GM18951 (cell line): ENCODE results near the gene SHD.
"Not testable (repeated sequence)": the region's sequence is repeated elsewhere in the genome, so short reads cannot be mapped to it uniquely, and the experiment has no call there.

Experiments used
- POLR2A ChIP-seq: IDR thresholded peaks from 4 replicates; pipeline ENCODE4 v1.6.1; 2011; ENCODE audit warnings: mild to moderate bottlenecking; ENCODE audit not compliant: insufficient read length, insufficient read depth; ENCODE audit errors: extremely low read depth
- in situ Hi-C: fragments of 300-500 bp; cut with MboI; formaldehyde crosslinking; loops from one replicate; pipeline ENCODE4 v1.12.0; 2022; ENCODE audit warnings: low sequenced_read_pairs, mixed read lengths, inconsistent platforms; ENCODE audit not compliant: unreplicated experiment

SHD gene

DNA sequence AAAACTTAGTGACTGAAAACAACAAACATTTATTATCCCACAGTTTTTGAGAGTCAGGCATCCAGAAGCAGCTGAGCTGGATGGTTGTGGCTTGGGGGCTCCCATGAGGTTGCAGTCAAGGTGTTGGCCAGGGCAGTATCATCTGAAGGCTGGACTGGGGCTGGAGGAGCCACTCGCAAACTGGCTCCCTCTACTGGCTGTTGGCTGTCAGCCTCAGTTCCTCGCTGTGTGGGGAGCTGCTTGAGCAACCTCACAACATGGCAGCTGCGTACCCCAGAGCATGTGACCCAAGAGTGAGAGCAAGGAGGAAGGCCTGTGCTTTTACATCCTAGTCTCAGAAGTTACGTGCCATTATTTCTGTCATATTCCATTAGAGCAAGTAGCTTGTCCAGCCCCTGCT lies 22.5 kb upstream of the SHD start:
- no peak for TF ChIP-seq POLR2A
- in situ Hi-C loops = no loop called here

DNA sequence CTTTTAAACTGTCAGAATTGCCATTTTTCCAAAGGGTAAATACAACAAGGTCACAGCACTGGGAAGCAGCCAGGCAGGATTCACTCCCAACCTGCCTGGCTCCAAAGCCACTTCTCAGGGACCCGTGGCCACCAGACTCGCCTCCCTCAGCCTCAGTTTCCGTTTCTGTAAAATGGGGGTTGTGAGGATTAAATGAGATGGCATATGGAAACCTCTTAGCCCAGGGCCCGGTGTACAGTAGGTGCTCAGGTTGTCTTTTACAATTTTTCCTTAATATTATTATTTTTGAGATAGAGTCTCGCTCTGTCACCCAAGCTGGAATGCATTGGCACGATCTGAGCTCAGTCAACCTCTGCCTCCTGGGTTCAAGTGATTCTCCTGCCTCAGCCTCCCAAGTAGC lies 22.0 kb upstream of the SHD start:
- in situ Hi-C loops = no loop called here
- TF ChIP-seq POLR2A = no peak

DNA sequence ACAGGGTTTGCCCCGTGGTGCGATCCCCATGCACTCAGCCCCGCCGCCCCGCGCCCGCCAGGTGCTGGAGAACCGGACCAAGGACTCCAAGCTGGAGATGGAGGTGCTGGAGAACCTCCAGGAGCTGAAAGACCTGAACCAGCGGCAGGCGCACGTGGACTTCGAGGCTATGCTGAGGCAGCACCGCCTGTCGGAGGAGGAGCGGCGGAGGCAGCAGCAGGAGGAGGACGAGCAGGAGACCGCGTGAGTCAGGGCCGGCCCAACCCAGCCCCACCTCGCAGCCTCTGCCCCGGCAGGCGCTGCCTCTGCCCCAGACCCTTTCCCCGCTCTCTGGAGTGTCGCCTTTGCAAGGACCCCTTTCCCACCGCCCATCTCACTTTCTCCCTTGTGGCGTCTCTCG lies 20.9 kb upstream of the SHD start:
- TF ChIP-seq POLR2A = no peak
- in situ Hi-C loops = no loop called here

DNA sequence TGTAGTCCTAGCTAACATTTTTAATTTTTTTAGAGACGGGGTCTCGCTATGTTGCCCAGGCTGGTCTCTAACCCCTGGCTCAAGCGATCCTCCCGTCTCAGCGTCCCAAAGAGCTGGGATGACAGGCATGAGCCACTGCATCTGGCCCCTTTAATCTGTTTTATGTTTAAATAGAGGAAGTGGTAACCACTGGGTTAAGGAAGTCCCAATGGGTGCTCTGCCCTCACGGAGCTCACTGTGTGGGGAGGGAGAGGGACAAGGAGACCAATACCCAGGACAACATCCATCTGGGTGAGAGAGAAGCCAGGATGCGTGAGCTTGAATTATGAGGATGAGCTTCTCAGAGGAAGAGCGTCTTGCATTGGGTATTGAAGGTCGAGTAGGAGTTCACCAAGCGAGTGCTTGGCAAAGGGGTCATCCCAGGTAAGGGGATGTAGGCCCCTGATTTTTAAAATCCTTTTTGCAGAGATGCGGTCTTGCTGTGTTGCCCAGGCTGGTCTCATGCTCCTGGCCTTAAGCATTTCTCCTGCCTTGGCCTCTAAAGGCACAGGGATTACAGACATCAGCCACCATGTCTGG lies 18.4 kb upstream of the SHD start:
- in situ Hi-C loops = no loop called here

DNA sequence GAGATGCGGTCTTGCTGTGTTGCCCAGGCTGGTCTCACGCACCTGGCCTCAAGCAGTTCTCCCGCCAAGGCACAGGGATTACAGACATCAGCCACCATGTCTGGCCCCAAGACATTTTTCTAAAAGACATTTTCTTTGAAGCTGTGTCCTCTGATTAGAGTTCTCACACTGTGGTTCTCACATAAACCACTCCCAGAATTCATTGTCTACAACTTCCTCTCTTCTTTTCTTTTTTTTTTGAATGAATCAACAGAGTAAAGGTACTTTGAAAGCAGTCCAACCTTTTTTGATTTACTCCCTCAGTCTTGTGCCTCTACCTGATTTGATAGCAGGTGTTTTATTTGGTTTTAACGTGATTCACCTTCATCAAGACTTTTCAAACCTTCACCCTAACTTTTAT lies 14.3 kb upstream of the SHD start:
- in situ Hi-C loops = no loop called here
- no peak for TF ChIP-seq POLR2A

More for the DNA sequence above, 18.4 kb upstream of the SHD start:
- no peak for TF ChIP-seq POLR2A

DNA sequence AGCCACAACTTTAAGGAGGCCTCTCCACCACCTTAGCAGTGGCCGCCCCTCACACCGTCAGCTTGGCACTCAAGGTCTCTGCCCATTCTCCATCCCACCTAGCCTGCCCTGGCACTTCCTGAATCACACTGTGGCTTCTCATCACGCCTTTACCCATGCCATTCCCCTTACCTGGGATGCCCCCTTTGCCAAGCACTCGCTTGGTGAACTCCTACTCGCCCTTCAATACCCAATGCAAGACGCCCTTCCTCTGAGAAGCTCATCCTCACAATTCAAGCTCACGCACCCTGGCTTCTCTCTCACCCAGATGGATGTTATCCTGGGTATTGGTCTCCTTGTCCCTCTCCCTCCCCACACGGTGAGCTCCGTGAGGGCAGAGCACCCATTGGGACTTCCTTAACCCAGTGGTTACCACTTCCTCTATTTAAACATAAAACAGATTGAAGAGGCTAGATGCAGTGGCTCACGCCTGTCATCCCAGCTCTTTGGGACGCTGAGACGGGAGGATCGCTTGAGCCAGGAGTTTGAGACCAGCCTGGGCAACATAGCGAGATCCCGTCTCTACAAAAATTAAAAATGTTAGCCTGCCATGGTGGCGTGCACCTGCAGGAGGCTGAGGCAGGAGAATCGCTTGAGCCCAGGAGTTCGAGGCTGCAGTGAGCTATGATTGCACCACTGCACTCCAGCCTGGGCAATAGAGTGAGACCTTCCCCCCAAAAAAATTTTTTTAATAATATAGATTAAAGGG lies 12.6 kb upstream of the SHD start:
- in situ Hi-C loops = no loop called here
- no peak for TF ChIP-seq POLR2A

DNA sequence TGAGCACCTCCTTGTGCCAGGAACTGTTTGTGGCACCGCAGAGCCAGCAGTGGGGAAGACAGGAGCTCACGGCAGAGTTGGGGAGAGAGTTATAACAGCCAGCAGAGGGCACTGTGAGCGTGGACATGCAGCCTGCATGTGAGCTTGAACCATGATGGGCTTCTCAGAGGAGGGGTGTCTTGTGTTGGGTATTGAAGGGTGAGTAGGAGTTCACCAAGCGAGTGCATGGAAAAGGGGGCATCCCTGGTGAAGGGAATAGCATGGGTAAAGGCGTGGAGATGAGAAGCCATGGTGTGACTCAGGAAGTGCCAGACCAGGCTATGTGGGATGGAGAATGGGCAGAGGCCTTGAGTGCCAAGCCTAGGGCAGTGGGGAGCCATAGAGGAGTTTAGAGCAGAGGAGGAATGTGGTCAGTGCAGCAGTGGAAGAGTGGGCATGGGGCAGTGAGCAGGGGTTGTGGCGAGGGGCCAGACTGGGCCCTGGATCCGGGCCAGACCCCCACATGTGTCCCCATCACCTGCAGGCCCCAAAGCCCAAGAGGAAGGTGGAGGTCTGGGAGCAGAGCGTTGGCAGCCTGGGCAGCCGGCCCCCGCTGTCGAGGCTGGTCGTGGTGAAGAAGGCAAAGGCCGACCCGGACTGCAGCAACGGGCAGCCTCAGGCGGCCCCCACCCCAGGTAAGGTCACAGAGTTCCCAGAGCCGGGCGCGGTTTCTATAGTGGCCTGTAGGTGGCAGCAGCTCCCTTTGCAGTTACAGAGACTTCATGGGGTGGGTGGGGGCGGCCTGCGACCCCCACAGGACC lies 11.8 kb upstream of the SHD start:
- TF ChIP-seq POLR2A = no peak
- in situ Hi-C loops = no loop called here

DNA sequence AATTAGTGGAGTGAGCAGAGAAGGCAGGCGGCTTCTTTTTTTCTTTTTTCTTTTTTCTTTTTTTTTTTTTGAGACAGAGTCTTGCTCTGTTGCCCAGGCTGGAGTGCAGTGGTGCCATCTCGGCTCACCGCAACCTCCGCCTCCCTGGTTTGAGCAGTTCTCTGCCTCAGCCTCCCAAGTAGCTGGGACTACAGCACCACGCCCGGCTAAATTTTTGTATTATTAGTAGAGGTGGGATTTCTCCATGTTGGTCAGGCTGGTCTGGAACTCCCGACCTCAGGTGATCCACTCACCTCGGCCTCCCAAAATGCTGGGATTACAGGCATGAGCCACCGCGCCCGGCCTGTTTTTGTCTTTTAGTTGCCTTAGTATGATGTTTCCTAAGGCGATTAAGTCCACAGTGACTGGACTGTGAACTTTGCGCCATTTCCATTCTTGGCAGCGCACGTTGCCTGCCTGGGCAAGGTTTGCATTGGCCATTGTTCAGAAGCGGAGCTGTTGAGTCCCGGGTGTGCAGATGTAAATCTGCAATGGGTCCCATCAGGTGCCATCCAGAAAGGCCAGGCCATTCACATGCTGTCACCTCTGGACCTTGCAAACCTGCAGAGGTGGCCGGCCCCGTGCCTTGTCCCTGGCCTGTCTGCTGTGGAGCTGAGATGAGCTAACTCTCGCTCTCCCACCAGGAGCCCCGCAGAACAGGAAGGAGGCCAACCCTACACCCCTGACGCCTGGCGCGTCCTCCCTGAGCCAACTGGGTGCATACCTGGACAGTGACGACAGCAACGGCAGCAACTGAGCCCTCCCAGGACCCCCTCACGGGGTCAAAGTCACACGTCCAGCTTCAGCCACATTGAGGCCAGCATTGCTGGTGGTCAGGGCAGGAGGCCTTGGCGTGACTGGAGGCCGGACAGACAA lies 10.9 kb upstream of the SHD start:
- TF ChIP-seq POLR2A = no peak
- in situ Hi-C loops = no loop called here

DNA sequence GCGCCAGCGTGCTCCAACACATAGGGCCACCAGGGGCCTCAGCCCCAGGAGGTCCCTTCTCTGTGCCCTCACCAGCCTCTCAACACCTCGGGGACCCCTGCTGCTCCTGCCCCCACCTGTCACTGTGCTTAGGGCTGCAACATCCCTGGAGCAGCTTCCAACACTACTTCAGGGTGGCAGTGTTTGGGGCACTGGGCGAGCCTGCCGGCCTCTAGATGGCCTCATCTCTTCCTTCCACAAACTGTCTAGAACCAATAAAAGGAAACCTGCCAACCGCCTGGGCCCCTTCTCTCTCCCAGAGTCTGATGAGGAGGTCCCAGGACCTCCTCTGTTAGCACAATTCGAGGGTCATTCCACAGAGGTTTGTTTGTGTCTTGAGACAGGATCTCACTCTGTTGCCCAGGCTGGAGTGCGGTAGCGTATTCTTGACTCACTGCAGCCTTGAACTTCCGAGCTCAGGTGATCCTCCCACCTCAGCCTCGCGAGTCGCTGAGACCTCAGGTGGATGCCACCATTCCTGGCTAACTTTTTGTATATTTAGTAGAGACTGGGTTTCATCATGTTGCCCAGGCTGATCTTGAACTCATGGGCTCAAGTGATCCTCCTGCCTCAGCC lies 10.1 kb upstream of the SHD start:
- no peak for TF ChIP-seq POLR2A
- in situ Hi-C loops = no loop called here

DNA sequence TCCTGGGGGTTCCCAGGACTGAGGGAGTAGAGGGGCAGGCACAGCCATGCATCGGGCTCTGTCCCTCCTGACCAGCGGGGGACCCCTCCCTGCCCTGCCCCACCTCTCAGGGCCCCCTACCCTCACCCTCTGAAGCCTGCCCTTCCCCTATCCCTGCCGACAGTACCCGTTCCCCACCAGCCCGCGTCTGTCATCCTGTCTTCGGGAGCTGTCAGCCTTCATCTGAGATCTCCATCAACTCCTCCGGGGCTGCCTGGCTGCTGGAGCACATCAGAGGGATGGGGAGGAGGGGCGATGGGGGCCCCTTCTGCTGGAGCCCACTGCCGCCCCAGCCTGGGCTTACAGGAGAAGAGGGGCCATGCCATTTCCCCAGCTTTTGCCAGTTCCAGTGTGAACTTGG lies 6.2 kb upstream of the SHD start:
- no peak for TF ChIP-seq POLR2A
- in situ Hi-C loops = no loop called here

DNA sequence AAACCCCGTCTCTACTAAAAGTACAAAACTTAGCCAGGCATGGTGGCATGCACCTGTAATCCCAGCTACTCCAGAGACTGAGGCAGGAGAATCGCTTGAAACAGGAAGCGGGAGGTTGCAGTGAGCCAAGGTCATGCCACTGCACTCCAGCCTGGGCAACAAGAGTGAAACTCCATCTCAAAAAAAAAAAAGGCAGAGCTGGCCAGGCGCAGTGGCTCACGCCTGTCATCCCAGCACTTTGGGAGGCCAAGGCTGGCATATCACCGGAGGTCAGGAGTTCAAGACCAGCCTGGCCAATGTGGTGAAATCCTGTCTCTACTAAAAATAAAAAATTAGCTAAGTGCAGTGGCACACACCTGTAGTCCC lies 4.8 kb upstream of the SHD start:
- in situ Hi-C loops = not testable (repeated sequence)

DNA sequence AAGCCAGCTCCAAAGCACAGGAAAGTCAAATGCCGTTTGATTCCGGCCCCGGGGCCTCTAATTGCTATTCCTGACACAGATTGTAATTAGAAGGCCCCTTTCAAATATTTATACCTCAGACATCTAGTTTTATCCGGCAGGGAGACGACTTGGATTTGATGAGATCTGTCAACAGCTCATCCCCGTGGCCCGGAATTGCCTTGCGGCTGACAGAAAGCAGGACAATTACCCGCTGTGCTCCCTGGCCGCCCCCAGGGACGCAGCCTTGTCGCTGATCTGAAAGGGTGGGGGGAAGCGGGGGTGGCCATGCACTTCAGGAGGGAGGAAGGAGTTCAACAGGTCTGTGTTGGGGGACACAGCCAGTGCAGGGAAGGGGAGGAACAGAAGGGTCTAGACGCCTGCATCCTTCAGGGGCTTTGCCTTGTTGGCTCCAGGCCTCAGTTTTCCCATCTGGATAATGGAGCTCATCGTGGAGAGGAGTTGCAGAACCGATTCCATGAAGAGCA lies 1.8 kb upstream of the SHD start:
- TF ChIP-seq POLR2A = no peak
- in situ Hi-C loops = no loop called here

DNA sequence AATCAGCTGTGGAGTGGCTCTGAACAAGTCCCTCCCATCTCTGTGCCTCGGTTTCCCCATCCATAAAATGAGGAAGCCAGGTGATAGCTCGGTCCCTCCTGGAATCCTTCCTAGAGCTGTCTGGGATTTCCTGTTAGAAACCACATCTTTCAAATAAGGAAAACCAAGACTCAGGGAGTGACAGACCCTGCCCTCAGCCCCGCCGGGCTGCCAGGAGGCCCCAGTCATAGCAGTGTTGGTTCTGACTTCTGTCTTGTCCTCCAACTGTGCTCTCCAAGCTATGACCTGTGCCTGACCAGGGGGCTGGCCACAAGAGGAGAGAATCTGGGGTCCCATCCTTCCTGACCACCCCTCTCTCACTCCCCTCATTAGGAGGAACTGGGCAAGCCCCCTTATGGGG lies 1.1 kb upstream of the SHD start:
- TF ChIP-seq POLR2A = no peak
- in situ Hi-C loops = no loop called here

DNA sequence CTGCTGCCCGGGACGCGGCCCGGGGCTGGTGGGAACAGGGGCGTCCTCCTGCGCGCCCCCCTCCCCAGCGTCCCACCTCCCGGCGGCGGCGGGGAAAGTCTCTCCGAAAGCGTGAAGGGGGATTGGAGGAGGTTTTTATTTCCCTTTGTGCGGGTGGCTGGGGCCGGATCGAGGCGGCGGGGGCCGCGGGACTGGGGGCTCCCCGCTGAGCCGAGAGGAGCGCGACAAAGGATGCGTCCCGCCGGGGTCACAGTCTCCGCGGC lies 132 bp downstream of the SHD start:
- TF ChIP-seq POLR2A = no peak
- in situ Hi-C loops = no loop called here
